Measurements from ENCODE around the gene ST6GALNAC3.

The ST6GALNAC3 gene

DNA sequence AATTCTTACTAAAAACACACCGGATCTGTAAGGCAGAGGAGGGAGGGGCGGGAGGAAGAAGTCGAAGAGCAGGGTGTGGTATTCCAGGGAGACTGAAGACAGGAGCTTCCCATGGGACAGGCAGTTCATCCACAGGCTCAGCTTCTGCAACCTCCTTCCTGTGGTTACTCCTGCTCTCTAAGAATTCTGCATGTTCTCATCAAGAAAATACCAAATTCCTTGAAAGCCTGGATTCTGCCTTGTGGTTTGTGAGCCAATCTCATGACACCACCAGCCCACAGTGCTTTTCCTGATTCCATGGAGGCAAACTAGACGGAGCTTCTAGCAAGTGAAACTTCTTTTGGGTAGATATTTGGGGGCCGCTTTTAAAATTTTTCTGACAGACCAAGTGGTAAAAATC, 1.1 kb upstream of the ST6GALNAC3 start:
- H3K27ac ChIP-seq = no peak overlapping the region
- TF ChIP-seq, protein P1, sequence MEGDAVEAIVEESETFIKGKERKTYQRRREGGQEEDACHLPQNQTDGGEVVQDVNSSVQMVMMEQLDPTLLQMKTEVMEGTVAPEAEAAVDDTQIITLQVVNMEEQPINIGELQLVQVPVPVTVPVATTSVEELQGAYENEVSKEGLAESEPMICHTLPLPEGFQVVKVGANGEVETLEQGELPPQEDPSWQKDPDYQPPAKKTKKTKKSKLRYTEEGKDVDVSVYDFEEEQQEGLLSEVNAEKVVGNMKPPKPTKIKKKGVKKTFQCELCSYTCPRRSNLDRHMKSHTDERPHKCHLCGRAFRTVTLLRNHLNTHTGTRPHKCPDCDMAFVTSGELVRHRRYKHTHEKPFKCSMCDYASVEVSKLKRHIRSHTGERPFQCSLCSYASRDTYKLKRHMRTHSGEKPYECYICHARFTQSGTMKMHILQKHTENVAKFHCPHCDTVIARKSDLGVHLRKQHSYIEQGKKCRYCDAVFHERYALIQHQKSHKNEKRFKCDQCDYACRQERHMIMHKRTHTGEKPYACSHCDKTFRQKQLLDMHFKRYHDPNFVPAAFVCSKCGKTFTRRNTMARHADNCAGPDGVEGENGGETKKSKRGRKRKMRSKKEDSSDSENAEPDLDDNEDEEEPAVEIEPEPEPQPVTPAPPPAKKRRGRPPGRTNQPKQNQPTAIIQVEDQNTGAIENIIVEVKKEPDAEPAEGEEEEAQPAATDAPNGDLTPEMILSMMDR (conservative IDR thresholded peaks at IDR 0.05) = no peak

DNA sequence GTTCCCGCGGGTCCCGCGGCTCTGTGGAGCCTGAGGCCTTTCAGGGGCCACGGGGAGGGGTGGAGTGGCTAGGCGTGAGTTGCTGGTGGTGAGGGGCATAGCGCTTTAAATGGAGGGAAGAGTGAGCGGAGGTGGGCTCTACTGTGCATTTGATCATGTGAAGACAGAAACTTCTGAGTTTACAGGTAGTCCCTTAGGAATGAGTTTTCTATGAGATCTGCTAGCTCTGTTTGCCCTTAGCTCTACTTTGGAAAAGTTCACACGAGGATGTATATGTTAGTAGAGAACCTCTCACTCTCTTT, 593 bp downstream of the ST6GALNAC3 start:
- TF ChIP-seq, protein P1 (conservative IDR thresholded peaks at IDR 0.05) = no peak
- no peak overlapping the region for H3K27ac ChIP-seq

DNA sequence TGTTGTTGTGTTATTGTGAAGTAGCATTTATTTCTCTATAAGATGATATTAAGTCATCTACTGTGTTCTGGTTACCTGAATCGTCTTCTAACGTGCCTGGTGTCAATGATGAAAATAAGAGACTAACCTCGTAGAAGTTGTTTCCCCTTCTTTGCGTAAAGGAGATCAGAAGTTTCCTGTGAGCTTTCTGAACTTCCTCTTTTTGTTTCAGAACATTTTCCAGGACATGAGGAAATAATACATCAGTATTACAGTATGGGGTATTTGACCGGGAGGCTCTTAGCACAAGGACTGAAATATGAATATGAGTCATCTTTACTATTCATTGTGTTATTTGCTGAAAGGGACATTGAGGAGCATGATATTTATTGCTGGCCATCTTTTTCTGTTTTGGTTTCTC, 1.3 kb downstream of the ST6GALNAC3 start:
- TF ChIP-seq, protein P1 (conservative IDR thresholded peaks at IDR 0.05) = no peak

DNA sequence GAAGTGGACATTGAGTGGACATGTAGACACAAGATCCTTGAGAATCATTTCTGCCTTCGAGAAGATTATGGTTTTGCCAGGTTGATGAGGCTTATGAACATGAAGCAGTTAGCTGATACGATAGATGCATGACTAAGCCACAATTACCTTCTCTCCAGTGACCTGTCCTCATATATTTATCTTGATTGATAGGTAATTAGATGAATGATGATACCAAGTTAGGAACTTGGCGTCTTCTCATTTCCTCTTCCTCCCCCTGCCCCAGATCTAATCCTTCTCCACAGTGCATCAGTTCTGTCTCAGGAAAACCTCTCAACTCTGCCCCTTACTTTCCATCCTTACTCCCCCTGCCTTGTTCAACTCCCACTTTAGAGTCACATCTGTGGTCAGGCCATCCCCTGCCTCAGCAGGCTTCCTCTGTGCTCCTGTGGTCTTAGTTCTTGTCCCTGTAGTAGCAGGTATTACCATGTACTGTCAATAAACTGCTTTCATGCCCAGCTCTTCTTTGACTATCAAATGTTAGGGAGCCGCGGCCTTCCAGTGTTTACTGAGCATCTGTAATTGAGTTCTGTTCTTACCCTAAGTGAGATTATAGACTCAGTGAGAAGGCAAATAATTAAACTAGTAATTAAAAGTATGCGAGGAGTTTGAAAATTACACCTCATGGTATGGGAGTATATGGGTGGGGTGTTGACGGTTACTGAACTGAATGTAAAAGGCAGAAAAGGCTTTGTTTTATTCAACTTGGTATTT, 5.1 kb downstream of the ST6GALNAC3 start:
- H3K27ac ChIP-seq = no peak overlapping the region
- TF ChIP-seq, protein P1 (conservative IDR thresholded peaks at IDR 0.05) = no peak

More for the DNA sequence above, 1.3 kb downstream of the ST6GALNAC3 start:
- H3K27ac ChIP-seq = no peak overlapping the region

DNA sequence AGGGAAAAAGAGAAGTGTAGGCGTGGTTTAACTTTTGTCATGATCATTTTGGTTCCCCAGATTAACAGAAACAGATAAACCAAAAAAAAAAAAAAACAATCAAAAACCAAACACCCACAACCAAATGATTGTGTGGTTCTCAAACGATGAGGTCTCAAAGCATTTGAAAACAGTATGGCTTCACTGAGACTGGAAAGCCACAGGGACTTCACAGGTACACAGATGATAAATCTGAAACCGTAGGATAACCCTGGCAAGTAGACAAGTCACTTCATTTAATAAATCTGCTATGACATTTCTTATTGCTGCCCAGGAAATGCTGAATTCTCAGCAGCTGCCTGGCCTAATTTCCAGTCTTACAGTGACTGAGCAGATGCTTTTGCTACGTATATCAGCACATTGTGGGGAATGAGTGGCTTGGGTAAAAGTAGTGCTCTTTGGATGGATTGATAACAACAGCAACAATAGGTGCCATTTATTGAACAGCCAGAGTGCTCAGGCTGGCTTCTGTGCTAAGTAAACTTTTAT, 6.1 kb downstream of the ST6GALNAC3 start:
- TF ChIP-seq, protein P1 (conservative IDR thresholded peaks at IDR 0.05) = no peak
- H3K27ac ChIP-seq = peak overlapping the region; percentile 29; the same call in 1 of the 2 replicates

DNA sequence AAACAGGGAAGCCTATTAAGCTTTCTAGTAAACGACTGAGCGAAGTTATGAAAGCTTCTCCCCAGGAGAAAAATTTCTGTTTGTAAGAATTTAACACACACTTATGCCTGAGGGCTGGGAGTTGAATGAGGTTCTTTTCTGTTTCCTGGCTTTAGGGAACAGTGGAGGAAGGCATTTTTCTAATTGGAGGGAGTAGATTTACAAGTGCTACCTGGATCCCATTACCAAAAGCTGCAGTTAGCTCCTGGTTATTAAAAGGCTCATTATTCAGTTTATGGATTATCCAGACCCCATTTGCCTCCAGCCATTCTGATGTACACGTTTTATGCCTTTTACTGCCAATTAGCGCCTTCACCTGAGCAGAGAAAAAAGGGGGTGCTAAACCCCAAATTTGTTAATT, 7.5 kb downstream of the ST6GALNAC3 start:
- H3K27ac ChIP-seq = no peak overlapping the region
- TF ChIP-seq, protein P1 (conservative IDR thresholded peaks at IDR 0.05) = no peak

DNA sequence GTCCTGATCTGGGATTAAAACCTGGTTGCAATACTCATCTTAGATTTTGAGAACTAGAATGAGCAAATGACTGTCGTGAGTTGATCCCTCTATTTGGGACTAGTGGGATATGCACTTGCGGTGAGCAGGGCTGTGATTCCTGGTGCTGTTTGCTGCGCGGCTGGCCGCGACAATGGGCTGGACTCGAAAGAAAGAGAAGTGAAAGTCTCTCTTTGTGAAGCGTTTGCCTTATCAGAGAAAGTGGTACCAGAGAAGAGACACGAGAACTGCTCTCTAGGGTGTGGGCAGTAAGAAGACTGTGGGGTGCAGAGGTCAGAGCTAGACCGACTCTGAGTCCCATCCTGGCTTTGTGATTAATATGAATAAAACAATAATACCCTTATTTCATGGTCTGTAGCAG, 8.6 kb downstream of the ST6GALNAC3 start:
- no peak overlapping the region for H3K27ac ChIP-seq
- TF ChIP-seq, protein P1 (conservative IDR thresholded peaks at IDR 0.05) = no peak

Data from VCaP (cell line).